AG09309 (cell line): ENCODE results near the gene NOX3.
A peak's percentile ranks its signal among the peaks of the same experiment; 100 is the strongest.

Experiments used
- DNase-seq: peaks from one replicate; pipeline ENCODE4 v3.0.0-alpha.2; 2010; ENCODE audit warnings: low read depth
- H3K4me3 ChIP-seq: 2 replicates; pipeline ENCODE4 v1.5.1; 2011; ENCODE audit warnings: mild to moderate bottlenecking, low read depth, low read length, moderate library complexity; ENCODE audit not compliant: control insufficient read depth
- CTCF ChIP-seq: IDR thresholded peaks from 2 replicates; pipeline ENCODE4 v1.5.1; 2011; ENCODE audit warnings: mild to moderate bottlenecking, low read depth, low read length, inconsistent platforms; ENCODE audit not compliant: insufficient read depth, control insufficient read depth; ENCODE audit errors: missing control alignments

Gene NOX3

GRCh38 chr6:155384321-155384952, 71.2 kb downstream of the NOX3 start:
- no peak for TF ChIP-seq CTCF

GRCh38 chr6:155383913-155384312, 71.7 kb downstream of the NOX3 start:
- no peak for TF ChIP-seq CTCF
- DNase-seq, result no peak
- H3K4me3 ChIP-seq, result no peak overlapping the region

More at GRCh38 chr6:155384321-155384952, 71.2 kb downstream of the NOX3 start:
- no peak overlapping the region for H3K4me3 ChIP-seq
- no peak for DNase-seq

GRCh38 chr6:155382338-155382685, 73.3 kb downstream of the NOX3 start:
- no peak overlapping the region for H3K4me3 ChIP-seq
- peak; percentile 40 for DNase-seq
- TF ChIP-seq CTCF, result no peak

- no peak for DNase-seq
- H3K4me3 ChIP-seq, result no peak overlapping the region
- no peak for TF ChIP-seq CTCF
These were observed 73.8 kb downstream of the NOX3 start for GRCh38 chr6:155381673-155382337.

- TF ChIP-seq CTCF, result no peak
- no peak for DNase-seq
- no peak overlapping the region for H3K4me3 ChIP-seq
These were observed 74.8 kb downstream of the NOX3 start for GRCh38 chr6:155380666-155381332.

GRCh38 chr6:155378724-155379123, 76.9 kb downstream of the NOX3 start:
- no peak for DNase-seq
- no peak for TF ChIP-seq CTCF
- H3K4me3 ChIP-seq, result no peak overlapping the region
